Left ventricle myocardium inferior (tissue), 1 donor: ENCODE data around the gene TEX36. TPM values are rescaled to one million over a fixed set of nuclear protein-coding genes. Genes with fewer than 3 reads are reported as not detected.

Experiments used
- DNase-seq: peaks from one replicate; pipeline ENCODE4 v3.0.0-alpha.2; 2020
- H3K27ac ChIP-seq: fragments of 200-600 bp; replicated peaks from 2 replicates; pipeline ENCODE4 v1.8.0; 2021
- H3K27me3 ChIP-seq: fragments of 200-600 bp; 2 replicates; pipeline ENCODE4 v1.8.0; 2021; ENCODE audit warnings: low read depth
- H3K36me3 ChIP-seq: fragments of 200-600 bp; 2 replicates; pipeline ENCODE4 v1.8.0; 2021
- H3K4me1 ChIP-seq: fragments of 200-600 bp; 2 replicates; pipeline ENCODE4 v1.8.0; 2021
- H3K4me3 ChIP-seq: fragments of 200-600 bp; 2 replicates; pipeline ENCODE4 v1.8.0; 2021; ENCODE audit warnings: mild to moderate bottlenecking, moderate library complexity
- H3K9me3 ChIP-seq: fragments of 200-600 bp; replicated peaks from 2 replicates; pipeline ENCODE4 v1.8.0; 2021
- CTCF ChIP-seq: fragments of 200-600 bp; IDR thresholded peaks from 2 replicates; pipeline ENCODE4 v1.8.0; 2021; ENCODE audit warnings: antibody characterized with exemption, mild to moderate bottlenecking, borderline replicate concordance
- intact Hi-C: fragments of 100-400 bp; cut with micrococcal nuclease; formaldehyde crosslinking; loops from one replicate; pipeline ENCODE4 v1.11.0; 2022
- total RNA-seq: library from RNA; stranded (reverse); fragmentation: NEBNext Ultra II Directional; extraction: Animal tissue kit (Norgen Biotek cat#: 25700); gene quantifications from one replicate; pipeline ENCODE4 v1.2.1, GENCODE V29; 2021
- donor health status: DM: no; HTN: yes; CAD: no; lungs with severe emphysema.

TEX36 gene
- total RNA-seq, 1 donor from 2014 or later, result not detected

- intact Hi-C loops, result no loop called here
- H3K9me3 ChIP-seq, result no peaks in the 10 kb centered on the region
- no peak for DNase-seq
These were observed 7.1 kb upstream of the TEX36 start for GRCh38 chr10:125689955-125690569.

GRCh38 chr10:125687507-125688185, 4.7 kb upstream of the TEX36 start:
- Histone ChIP-seq H3K36me3 (no peaks in the 10 kb centered on the region), H3K9me3 (no peaks in the 10 kb centered on the region), H3K27me3 (peaks cover 53% of the 10 kb centered on the region), H3K27ac (no peak overlapping the region), H3K4me3 (no peak overlapping the region), H3K4me1 (no peaks in the 10 kb centered on the region)
- DNase-seq, result no peak
- intact Hi-C loops, result no loop called here
- no peak for TF ChIP-seq CTCF

More at GRCh38 chr10:125689955-125690569, 7.1 kb upstream of the TEX36 start:
- TF ChIP-seq CTCF, result no peak
- H3K4me1 ChIP-seq, result no peaks in the 10 kb centered on the region
- no peak overlapping the region for H3K4me3 ChIP-seq
- H3K27me3 ChIP-seq, result peaks cover 48% of the 10 kb centered on the region
- no peak overlapping the region for H3K27ac ChIP-seq
- no peaks in the 10 kb centered on the region for H3K36me3 ChIP-seq

- Histone ChIP-seq H3K36me3 (no peaks in the 10 kb centered on the region), H3K9me3 (no peaks in the 10 kb centered on the region), H3K27me3 (peaks cover 49% of the 10 kb centered on the region), H3K4me3 (no peak overlapping the region), H3K4me1 (no peaks in the 10 kb centered on the region), H3K27ac (no peak overlapping the region)
- no peak for TF ChIP-seq CTCF
- no peak for DNase-seq
- intact Hi-C loops, result no loop called here
These were observed 1.6 kb upstream of the TEX36 start for GRCh38 chr10:125684581-125684980.

GRCh38 chr10:125683821-125684220, 858 bp upstream of the TEX36 start:
- H3K27me3 ChIP-seq, result peaks cover 49% of the 10 kb centered on the region
- H3K4me3 ChIP-seq, result no peak overlapping the region
- H3K36me3 ChIP-seq, result no peaks in the 10 kb centered on the region
- H3K27ac ChIP-seq, result no peak overlapping the region
- intact Hi-C loops, result no loop called here
- TF ChIP-seq CTCF, result no peak
- DNase-seq, result no peak
- no peaks in the 10 kb centered on the region for H3K9me3 ChIP-seq
- H3K4me1 ChIP-seq, result no peaks in the 10 kb centered on the region

- H3K9me3 ChIP-seq, result peaks cover 35% of the 10 kb centered on the region
- H3K36me3 ChIP-seq, result no peaks in the 10 kb centered on the region
- no peak for DNase-seq
- no peak overlapping the region for H3K27ac ChIP-seq
- no peaks in the 10 kb centered on the region for H3K4me1 ChIP-seq
- H3K27me3 ChIP-seq, result peaks cover 38% of the 10 kb centered on the region
- no peak overlapping the region for H3K4me3 ChIP-seq
- TF ChIP-seq CTCF, result no peak
- intact Hi-C loops, result no loop called here
These were observed 3.5 kb downstream of the TEX36 start for GRCh38 chr10:125679436-125679835.
